ENCODE results near the gene CDH13.

The CDH13 gene

GRCh38 chr16:83402160-83402814, 775.5 kb downstream of the CDH13 start:
- TF ChIP-seq POLR2A (IDR thresholded peaks at IDR 0.05; ENCODE audit: low read depth, low read length), result no peak
- DNase-seq (ENCODE audit: insufficient read length, low spot score), result no peak

GRCh38 chr16:83402967-83403366, 776.2 kb downstream of the CDH13 start:
- TF ChIP-seq POLR2A (IDR thresholded peaks at IDR 0.05; ENCODE audit: low read depth, low read length), result no peak
- peak; percentile 25 for DNase-seq (ENCODE audit: insufficient read length, low spot score)
- peak; percentile 38 for FAIRE-seq

More at GRCh38 chr16:83402160-83402814, 775.5 kb downstream of the CDH13 start:
- FAIRE-seq, result no peak

- FAIRE-seq (no peak), DNase-seq (ENCODE audit: insufficient read length, low spot score) (no peak)
- no peak for TF ChIP-seq POLR2A (IDR thresholded peaks at IDR 0.05; ENCODE audit: low read depth, low read length)
These were observed 777.0 kb downstream of the CDH13 start for GRCh38 chr16:83403761-83404160.

- FAIRE-seq (no peak), DNase-seq (ENCODE audit: insufficient read length, low spot score) (no peak)
- TF ChIP-seq POLR2A (IDR thresholded peaks at IDR 0.05; ENCODE audit: low read depth, low read length), result no peak
These were observed 777.5 kb downstream of the CDH13 start for GRCh38 chr16:83404261-83404660.

- TF ChIP-seq POLR2A (IDR thresholded peaks at IDR 0.05; ENCODE audit: low read depth, low read length), result no peak
- no peak for FAIRE-seq
- DNase-seq (ENCODE audit: insufficient read length, low spot score), result no peak
These were observed 781.2 kb downstream of the CDH13 start for GRCh38 chr16:83407928-83408327.

- FAIRE-seq (no peak), DNase-seq (ENCODE audit: insufficient read length, low spot score) (no peak)
- no peak for TF ChIP-seq POLR2A (IDR thresholded peaks at IDR 0.05; ENCODE audit: low read depth, low read length)
These were observed 782.6 kb downstream of the CDH13 start for GRCh38 chr16:83409347-83409746.

GRCh38 chr16:83418565-83418964, 791.8 kb downstream of the CDH13 start:
- TF ChIP-seq POLR2A (IDR thresholded peaks at IDR 0.05; ENCODE audit: low read depth, low read length), result no peak
- DNase-seq (ENCODE audit: insufficient read length, low spot score) (no peak), FAIRE-seq (no peak)

GRCh38 chr16:83420206-83420760, 793.5 kb downstream of the CDH13 start:
- TF ChIP-seq POLR2A (IDR thresholded peaks at IDR 0.05; ENCODE audit: low read depth, low read length), result no peak
- no peak for FAIRE-seq
- no peak for DNase-seq (ENCODE audit: insufficient read length, low spot score)

GRCh38 chr16:83433201-83433600, 806.4 kb downstream of the CDH13 start:
- DNase-seq (ENCODE audit: insufficient read length, low spot score), result no peak
- FAIRE-seq, result no peak
- TF ChIP-seq POLR2A (IDR thresholded peaks at IDR 0.05; ENCODE audit: low read depth, low read length), result no peak

GRCh38 chr16:83437036-83437435, 810.3 kb downstream of the CDH13 start:
- FAIRE-seq (no peak), DNase-seq (ENCODE audit: insufficient read length, low spot score) (no peak)
- no peak for TF ChIP-seq POLR2A (IDR thresholded peaks at IDR 0.05; ENCODE audit: low read depth, low read length)

GRCh38 chr16:83438326-83438725, 811.6 kb downstream of the CDH13 start:
- FAIRE-seq (no peak), DNase-seq (ENCODE audit: insufficient read length, low spot score) (no peak)
- TF ChIP-seq POLR2A (IDR thresholded peaks at IDR 0.05; ENCODE audit: low read depth, low read length), result no peak

- FAIRE-seq (no peak), DNase-seq (ENCODE audit: insufficient read length, low spot score) (no peak)
- TF ChIP-seq POLR2A (IDR thresholded peaks at IDR 0.05; ENCODE audit: low read depth, low read length), result no peak
These were observed 812.6 kb downstream of the CDH13 start for GRCh38 chr16:83439412-83439811.

- FAIRE-seq (no peak), DNase-seq (ENCODE audit: insufficient read length, low spot score) (no peak)
- TF ChIP-seq POLR2A (IDR thresholded peaks at IDR 0.05; ENCODE audit: low read depth, low read length), result no peak
These were observed 814.7 kb downstream of the CDH13 start for GRCh38 chr16:83441517-83441916.

GRCh38 chr16:83443972-83444371, 817.2 kb downstream of the CDH13 start:
- no peak for TF ChIP-seq POLR2A (IDR thresholded peaks at IDR 0.05; ENCODE audit: low read depth, low read length)
- DNase-seq (ENCODE audit: insufficient read length, low spot score) (no peak), FAIRE-seq (no peak)

GRCh38 chr16:83447560-83447959, 820.8 kb downstream of the CDH13 start:
- DNase-seq (ENCODE audit: insufficient read length, low spot score) (no peak), FAIRE-seq (no peak)
- TF ChIP-seq POLR2A (IDR thresholded peaks at IDR 0.05; ENCODE audit: low read depth, low read length), result no peak

Measured in H54 (cell line).